Transverse colon (tissue), 4 donors: ENCODE data around the gene AJAP1.

Source experiments
- CTCF ChIP-seq, 5 experiments: fragments of 200-600 bp in 3 of 5; fragments of 450-650 bp in 2 of 5; sonication (generic) in 3 of 5; IDR thresholded peaks; 1 replicate in 2 of 5; 2 replicates in 3 of 5; pipeline ENCODE4 v1.5.1; 2016 to 2017; ENCODE audit warnings: antibody characterized with exemption in 5 of 5, inconsistent platforms in 3 of 5, mild to moderate bottlenecking in 2 of 5, moderate library complexity in 1 of 5
- POLR2AphosphoS5 ChIP-seq, 3 donors: sonication (generic); formaldehyde crosslinking; IDR thresholded peaks; one replicate each; pipeline ENCODE4 v1.6.1; 2016; ENCODE audit warnings: antibody characterized with exemption in 3 of 3

GRCh38 chr1:4622821-4623220 lies 31.6 kb upstream of the AJAP1 start:
- TF ChIP-seq CTCF (IDR thresholded peaks at IDR 0.05) (no peak), POLR2AphosphoS5 (IDR thresholded peaks at IDR 0.05) (no peak)
